Vagina (tissue), 2 donors: ENCODE results near the gene HYKK. TPM values are rescaled to one million over a fixed set of nuclear protein-coding genes. Genes with fewer than 3 reads are reported as not detected.

Experiments
- DNase-seq, 2 donors: peaks; one replicate each; pipeline ENCODE4 v3.0.0-alpha.2; 2017; ENCODE audit errors: extremely low spot score in 2 of 2
- H3K27ac ChIP-seq: fragments of 200-600 bp; sonication (generic); one replicate; pipeline ENCODE4 v1.5.1; 2019
- H3K27me3 ChIP-seq: fragments of 200-600 bp; sonication (generic); one replicate; pipeline ENCODE4 v1.5.1; 2019
- H3K36me3 ChIP-seq, 2 donors: fragments of 200-600 bp; sonication (generic); one replicate each; pipeline ENCODE4 v1.5.1; 2017 to 2019
- H3K4me1 ChIP-seq: fragments of 200-600 bp; sonication (generic); one replicate; pipeline ENCODE4 v1.5.1; 2019
- H3K4me3 ChIP-seq, 2 donors: fragments of 200-600 bp; sonication (generic); 1 replicate in 1 of 2; 2 replicates in 1 of 2; pipeline ENCODE4 v1.5.1; 2016 to 2019
- H3K9me3 ChIP-seq: fragments of 200-600 bp; sonication (generic); one replicate; pipeline ENCODE4 v1.5.1; 2019
- CTCF ChIP-seq, 3 experiments: fragments of 450-650 bp in 2 of 3; fragments of 200-600 bp in 1 of 3; sonication (generic) in 1 of 3; IDR thresholded peaks; one replicate each; pipeline ENCODE4 v1.5.1; 2017 to 2019; ENCODE audit warnings: antibody characterized with exemption in 3 of 3, mild to moderate bottlenecking in 2 of 3, moderate library complexity in 2 of 3
- POLR2A ChIP-seq, 2 donors: fragments of 450-650 bp; IDR thresholded peaks; one replicate each; pipeline ENCODE4 v1.6.1; 2017; ENCODE audit warnings: antibody characterized with exemption in 2 of 2, mild to moderate bottlenecking in 2 of 2, moderate library complexity in 2 of 2
- POLR2AphosphoS5 ChIP-seq, 2 donors: sonication (generic); formaldehyde crosslinking; IDR thresholded peaks; one replicate each; pipeline ENCODE4 v1.9.0; 2017; ENCODE audit warnings: antibody characterized with exemption in 2 of 2, mild to moderate bottlenecking in 2 of 2, low read depth in 1 of 2; ENCODE audit not compliant: insufficient read depth in 1 of 2
- intact Hi-C: fragments of 100-400 bp; cut with DNase I; formaldehyde crosslinking; loops from one replicate; pipeline ENCODE4 v1.15.1; 2023
- total RNA-seq: library from RNA; depleted of rRNA; stranded (reverse); fragments of >200 nt; gene quantifications from one replicate; pipeline ENCODE4 v1.2.3, GENCODE V29; 2016

HYKK gene
- total RNA-seq, 1 donor from 2014 or later: 9.6 TPM

GRCh38 chr15:78479650-78480049 lies 27.7 kb upstream of the HYKK start:
- intact Hi-C loops: no loop called here
- DNase-seq: no peak
- H3K36me3 ChIP-seq: peaks cover 0 to 73% of the 10 kb centered on the region in 2 donors
- H3K9me3 ChIP-seq: no peaks in the 10 kb centered on the region
- H3K4me1 ChIP-seq: no peaks in the 10 kb centered on the region
- H3K4me3 ChIP-seq: no peak overlapping the region
- H3K27ac ChIP-seq: no peak overlapping the region
- H3K27me3 ChIP-seq: no peaks in the 10 kb centered on the region
- no peak for TF ChIP-seq POLR2A (IDR thresholded peaks at IDR 0.05)
- no peak for TF ChIP-seq CTCF (IDR thresholded peaks at IDR 0.05)
- no peak for TF ChIP-seq POLR2AphosphoS5 (IDR thresholded peaks at IDR 0.05; ENCODE audit: insufficient read depth in 1 of 2, low read depth in 1 of 2)

- H3K4me1 ChIP-seq: peaks cover 9% of the 10 kb centered on the region
- H3K4me3 ChIP-seq: no peak overlapping the region
- H3K36me3 ChIP-seq: peaks cover 0 to 66% of the 10 kb centered on the region in 2 donors
- intact Hi-C loops: no loop called here
- H3K27me3 ChIP-seq: no peaks in the 10 kb centered on the region
- H3K27ac ChIP-seq: no peak overlapping the region
- no peak for TF ChIP-seq CTCF (IDR thresholded peaks at IDR 0.05)
- TF ChIP-seq POLR2A (IDR thresholded peaks at IDR 0.05): no peak
- no peak for TF ChIP-seq POLR2AphosphoS5 (IDR thresholded peaks at IDR 0.05; ENCODE audit: insufficient read depth in 1 of 2, low read depth in 1 of 2)
- H3K9me3 ChIP-seq: no peaks in the 10 kb centered on the region
- no peak for DNase-seq
These were observed 25.5 kb upstream of the HYKK start for GRCh38 chr15:78481917-78482316.

- no peak for TF ChIP-seq POLR2A (IDR thresholded peaks at IDR 0.05)
- no peak overlapping the region for H3K4me3 ChIP-seq
- no peaks in the 10 kb centered on the region for H3K27me3 ChIP-seq
- H3K4me1 ChIP-seq: no peaks in the 10 kb centered on the region
- no peak overlapping the region for H3K27ac ChIP-seq
- H3K36me3 ChIP-seq: peaks cover 0 to 85% of the 10 kb centered on the region in 2 donors
- no peaks in the 10 kb centered on the region for H3K9me3 ChIP-seq
- intact Hi-C loops: no loop called here
- DNase-seq: no peak
These were observed 14.5 kb upstream of the HYKK start for GRCh38 chr15:78492872-78493271.

GRCh38 chr15:78501857-78502256 lies 5.5 kb upstream of the HYKK start:
- Histone ChIP-seq H3K9me3 (no peaks in the 10 kb centered on the region), H3K27ac (no peak overlapping the region), H3K36me3 (peaks cover 0 to 32% of the 10 kb centered on the region in 2 donors), H3K27me3 (no peaks in the 10 kb centered on the region), H3K4me1 (peaks cover 4% of the 10 kb centered on the region), H3K4me3 (no peak overlapping the region)
- TF ChIP-seq CTCF (IDR thresholded peaks at IDR 0.05) (no peak), POLR2AphosphoS5 (IDR thresholded peaks at IDR 0.05; ENCODE audit: insufficient read depth in 1 of 2, low read depth in 1 of 2) (no peak), POLR2A (IDR thresholded peaks at IDR 0.05) (no peak)
- DNase-seq: no peak
- intact Hi-C loops: no loop called here

GRCh38 chr15:78502641-78503040 lies 4.7 kb upstream of the HYKK start:
- no peak for DNase-seq

More at GRCh38 chr15:78502641-78503040, 4.7 kb upstream of the HYKK start:
- H3K27me3 ChIP-seq: no peaks in the 10 kb centered on the region
- H3K9me3 ChIP-seq: no peaks in the 10 kb centered on the region
- H3K27ac ChIP-seq: no peak overlapping the region
- H3K4me1 ChIP-seq: peaks cover 6% of the 10 kb centered on the region
- no peak overlapping the region for H3K4me3 ChIP-seq
- TF ChIP-seq POLR2AphosphoS5 (IDR thresholded peaks at IDR 0.05; ENCODE audit: insufficient read depth in 1 of 2, low read depth in 1 of 2) (no peak), POLR2A (IDR thresholded peaks at IDR 0.05) (no peak), CTCF (IDR thresholded peaks at IDR 0.05) (no peak)
- H3K36me3 ChIP-seq: peaks cover 0 to 24% of the 10 kb centered on the region in 2 donors
- intact Hi-C loops: no loop called here
